Mammary epithelial cell (primary cell): Measurements from ENCODE around the gene GPS2.

Experiments used
- CTCF ChIP-seq, 2 donors: IDR thresholded peaks in 1 of 2; conservative IDR thresholded peaks in 1 of 2; 2 replicates each; pipeline ENCODE4 v1.5.1; 2011 to 2012; ENCODE audit warnings: inconsistent platforms in 2 of 2, low read length in 2 of 2, mild to moderate bottlenecking in 2 of 2, control low read depth in 1 of 2, low read depth in 1 of 2; ENCODE audit not compliant: insufficient read depth in 1 of 2; ENCODE audit errors: extremely low read depth in 1 of 2
- EZH2 ChIP-seq: IDR thresholded peaks from 2 replicates; pipeline ENCODE4 v1.6.1; 2012; ENCODE audit warnings: low read length, inconsistent platforms, borderline replicate concordance

GRCh38 chr17:7341842-7342241 lies 26.7 kb upstream of the GPS2 start:
- no peak for TF ChIP-seq EZH2
- no peak for TF ChIP-seq CTCF (conservative IDR thresholded peaks at IDR 0.05 in 1 of 2, IDR thresholded peaks at IDR 0.05 in 1 of 2; ENCODE audit: extremely low read depth in 1 of 2, insufficient read depth in 1 of 2, low read depth in 1 of 2, low read length in 2 of 2)
